Psoas muscle (tissue), 8 donors: ENCODE measurements around the gene ASB1. TPM values are rescaled to one million over a fixed set of nuclear protein-coding genes. Genes with fewer than 3 reads are reported as not detected.

Source experiments
- ATAC-seq, 4 donors: fragments of 200-7000 bp; cut with Tn5 transposase; one replicate each; pipeline ENCODE4 v1.9.1; 2020; ENCODE audit warnings: moderate library complexity in 3 of 4, mild to moderate bottlenecking in 2 of 4
- DNase-seq, 2 donors: peaks; one replicate each; pipeline ENCODE4 v3.0.0-alpha.2; 2020
- H3K27ac ChIP-seq: fragments of 200-600 bp; one replicate; pipeline ENCODE4 v1.8.0; 2022
- H3K27me3 ChIP-seq, 3 donors: fragments of 200-600 bp in 1 of 3; one replicate each; pipeline versions ENCODE4 v1.6.1 to v1.8.0; 2013 to 2022; ENCODE audit warnings: low read length in 2 of 3, mild to moderate bottlenecking in 2 of 3, moderate library complexity in 1 of 3; ENCODE audit not compliant: insufficient read depth in 3 of 3
- H3K36me3 ChIP-seq, 2 donors: fragments of 200-600 bp in 1 of 2; one replicate each; pipeline versions ENCODE4 v1.6.1 to v1.8.0; 2013 to 2022; ENCODE audit warnings: low read depth in 1 of 2, mild to moderate bottlenecking in 1 of 2, moderate library complexity in 1 of 2; ENCODE audit not compliant: insufficient read depth in 1 of 2
- H3K4me1 ChIP-seq: fragments of 200-600 bp; one replicate; pipeline ENCODE4 v1.8.0; 2022
- H3K4me3 ChIP-seq: fragments of 200-600 bp; one replicate; pipeline ENCODE4 v1.8.0; 2022; ENCODE audit warnings: mild to moderate bottlenecking
- H3K9me3 ChIP-seq: fragments of 200-600 bp; one replicate; pipeline ENCODE4 v1.8.0; 2022
- WGBS, 3 donors: extraction: QIAGEN DNeasy Blood & Tissue Kit; methylation state at CpG; one replicate each; pipeline versions ENCODE4 v1.1.6 to v1.1.7; 2013; 5-methylcytosine and 5-hydroxymethylcytosine counted together
- intact Hi-C, 2 donors: fragments of 100-400 bp; cut with DNase I; formaldehyde crosslinking; loops; one replicate each; pipeline versions ENCODE4 v1.11.0 to v1.14.2; 2022
- polyA plus RNA-seq, 3 donors: library from polyadenylated mRNA; stranded (reverse); fragments of 200-250 nt; gene quantifications; one replicate each; pipeline ENCODE4 v1.2.3, GENCODE V29; 2013
- total RNA-seq, 4 donors: library from RNA; stranded (reverse); fragmentation: NEBNext Ultra II Directional in 2 of 4; extraction: Animal tissue kit (Norgen Biotek cat#: 25700) in 2 of 4; gene quantifications; one replicate each; pipeline versions ENCODE4 v1.2.1 to v1.2.4, GENCODE V29; 2021 to 2023
- TF ChIP-seq, protein P1 (sequence below): fragments of 200-600 bp; IDR thresholded peaks from one replicate; pipeline ENCODE4 v1.8.0; 2022; ENCODE audit warnings: antibody characterized with exemption
- donor health status: healthy with polysubstance abuse.
- donor health status: DM: no; HTN: no; CAD: no; lungs with moderate emphysema.
- donor health status: Bipolar disorder and iron deficiency.
- donor health status: healthy.
- donor health status: DM: yes; HTN: yes; CAD: no.
- donor health status: DM: no; HTN: no; CAD: no.
- donor health status: DM: no; HTN: no; CAD: no.
- donor health status: DM: yes; HTN: yes; CAD: no.

Gene ASB1
- total and polyA plus RNA-seq, 7 donors: 21.3 to 48.0 (median 42.7) TPM

GRCh38 chr2:238450440-238450861, 23.7 kb downstream of the ASB1 start:
- TF ChIP-seq, protein P1, sequence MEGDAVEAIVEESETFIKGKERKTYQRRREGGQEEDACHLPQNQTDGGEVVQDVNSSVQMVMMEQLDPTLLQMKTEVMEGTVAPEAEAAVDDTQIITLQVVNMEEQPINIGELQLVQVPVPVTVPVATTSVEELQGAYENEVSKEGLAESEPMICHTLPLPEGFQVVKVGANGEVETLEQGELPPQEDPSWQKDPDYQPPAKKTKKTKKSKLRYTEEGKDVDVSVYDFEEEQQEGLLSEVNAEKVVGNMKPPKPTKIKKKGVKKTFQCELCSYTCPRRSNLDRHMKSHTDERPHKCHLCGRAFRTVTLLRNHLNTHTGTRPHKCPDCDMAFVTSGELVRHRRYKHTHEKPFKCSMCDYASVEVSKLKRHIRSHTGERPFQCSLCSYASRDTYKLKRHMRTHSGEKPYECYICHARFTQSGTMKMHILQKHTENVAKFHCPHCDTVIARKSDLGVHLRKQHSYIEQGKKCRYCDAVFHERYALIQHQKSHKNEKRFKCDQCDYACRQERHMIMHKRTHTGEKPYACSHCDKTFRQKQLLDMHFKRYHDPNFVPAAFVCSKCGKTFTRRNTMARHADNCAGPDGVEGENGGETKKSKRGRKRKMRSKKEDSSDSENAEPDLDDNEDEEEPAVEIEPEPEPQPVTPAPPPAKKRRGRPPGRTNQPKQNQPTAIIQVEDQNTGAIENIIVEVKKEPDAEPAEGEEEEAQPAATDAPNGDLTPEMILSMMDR: no peak
- DNase-seq (peak; percentile 45 to 82), ATAC-seq (peak; percentile 65 to 86 (median 82))
- Histone ChIP-seq H3K4me3 (no peak overlapping the region), H3K27me3 (no peaks in the 10 kb centered on the region), H3K9me3 (no peaks in the 10 kb centered on the region), H3K36me3 (peaks cover 0 to 45% of the 10 kb centered on the region in 2 donors), H3K27ac (peak overlapping the region; percentile 74), H3K4me1 (peaks cover 18% of the 10 kb centered on the region)
- 45 to 48% (median 46%) methylated on average over 11 of the region's 11 CpGs for WGBS, 3 donors
- intact Hi-C loops: no loop called here

DNA sequence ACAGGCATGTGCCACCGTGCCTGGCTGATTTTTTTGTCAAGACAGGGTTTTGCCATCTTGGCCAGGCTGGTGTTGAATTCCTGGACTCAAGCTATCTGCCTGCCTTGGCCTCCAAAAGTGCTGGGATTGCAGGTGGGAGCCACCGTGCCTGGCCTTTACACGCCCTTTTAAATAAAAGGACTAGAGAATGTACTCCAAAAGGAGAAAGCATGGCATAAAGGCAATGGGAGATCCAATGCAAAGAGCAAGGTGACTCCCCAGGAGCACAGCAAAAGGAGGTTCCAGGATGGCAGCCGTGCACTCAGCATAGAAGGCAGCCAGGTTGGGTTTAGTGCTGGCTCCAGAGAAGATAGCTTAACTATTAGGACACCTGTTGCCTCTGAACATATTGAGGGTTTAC, 27.1 kb downstream of the ASB1 start:
- no peak overlapping the region for H3K27ac ChIP-seq

DNA sequence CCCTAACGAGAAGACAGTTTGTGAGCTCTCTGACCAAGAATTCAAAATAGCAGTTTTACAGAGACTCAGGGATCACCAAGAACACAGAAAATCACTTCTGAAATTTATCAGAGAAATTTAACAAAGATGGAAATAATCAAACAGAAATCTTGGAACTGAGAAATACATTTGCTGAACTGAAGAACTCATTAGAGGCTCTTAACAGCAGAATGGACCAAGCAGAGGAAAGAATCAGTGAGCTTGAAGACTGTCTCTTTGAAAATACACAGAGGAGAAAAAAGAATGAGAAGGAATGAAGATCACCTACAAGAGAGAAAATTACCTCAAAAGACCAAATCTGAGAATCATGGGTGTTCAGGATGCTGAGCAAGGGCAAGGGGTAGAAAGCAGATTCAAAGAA, 29.7 kb downstream of the ASB1 start:
- H3K9me3 ChIP-seq: peaks cover 5% of the 10 kb centered on the region
- WGBS, 3 donors: 94 to 100% (median 100%) methylated on average over 1 of the region's 1 CpG
- intact Hi-C loops: loop anchor here in 1 of 2 donors (5.0 kb wide), 1 partner anchor 79 kb away; no protein-coding TSS in a partner anchor
- TF ChIP-seq, protein P1: no peak
- no peak overlapping the region for H3K4me3 ChIP-seq
- H3K4me1 ChIP-seq: peaks cover 23% of the 10 kb centered on the region
- ATAC-seq (no peak), DNase-seq (no peak)
- peaks cover 0 to 10% of the 10 kb centered on the region in 2 donors for H3K36me3 ChIP-seq
- H3K27ac ChIP-seq: no peak overlapping the region
- no peaks in the 10 kb centered on the region for H3K27me3 ChIP-seq

More for the DNA sequence above, 27.1 kb downstream of the ASB1 start:
- ATAC-seq (no peak), DNase-seq (no peak)
- Histone ChIP-seq H3K36me3 (peaks cover 0 to 11% of the 10 kb centered on the region in 2 donors), H3K27me3 (no peaks in the 10 kb centered on the region), H3K4me3 (no peak overlapping the region), H3K4me1 (peaks cover 23% of the 10 kb centered on the region), H3K9me3 (peaks cover 5% of the 10 kb centered on the region)
- TF ChIP-seq, protein P1: no peak
- 63 to 77% (median 64%) methylated on average over 4 of the region's 4 CpGs for WGBS, 3 donors
- intact Hi-C loops: no loop called here

DNA sequence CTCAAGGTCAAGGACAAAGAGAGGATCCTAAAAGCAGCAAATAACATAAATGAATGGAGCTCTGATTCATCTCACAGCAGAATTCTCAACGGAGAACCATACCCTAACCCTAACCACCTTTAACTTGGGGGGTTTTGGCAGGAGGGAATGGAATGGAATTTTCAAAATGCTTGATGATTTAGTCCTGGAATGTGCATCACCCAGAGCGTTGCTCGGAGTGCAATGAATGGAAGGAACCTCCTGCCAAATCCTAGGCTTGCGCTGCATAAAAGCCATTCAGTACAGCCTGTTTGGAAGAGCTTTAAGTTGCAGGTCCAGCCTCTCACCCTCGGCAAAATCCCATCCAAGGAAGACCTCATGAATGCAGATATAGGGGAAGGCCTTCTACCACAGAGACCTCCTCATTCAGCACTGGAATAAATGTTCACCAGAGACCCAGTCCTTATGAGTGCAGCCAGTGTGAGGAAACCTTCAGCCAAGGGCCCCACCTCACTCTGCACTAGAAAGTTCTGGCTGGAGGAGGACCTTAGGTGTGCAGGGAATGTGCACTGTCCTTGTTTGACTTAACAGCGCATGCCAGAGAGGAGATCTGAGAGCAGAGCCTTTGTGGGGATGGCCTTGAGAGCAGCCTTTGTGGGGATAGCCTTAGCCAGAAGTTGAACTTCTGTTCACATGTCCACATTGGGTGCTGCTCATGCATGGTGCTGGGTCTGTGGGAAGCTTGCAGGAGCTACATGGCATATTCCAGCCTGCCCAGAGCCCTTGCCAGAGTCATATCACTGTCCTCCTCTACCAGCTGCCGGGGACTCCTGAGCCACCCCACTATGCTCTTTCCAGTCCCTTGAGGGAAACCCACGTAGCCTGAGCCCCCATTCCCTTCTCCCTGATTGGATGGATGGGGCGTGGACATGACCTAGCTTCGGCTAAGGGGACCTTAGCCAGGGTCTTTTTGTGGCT, 30.5 kb downstream of the ASB1 start:
- Histone ChIP-seq H3K4me3 (no peak overlapping the region), H3K36me3 (peaks cover 0 to 4% of the 10 kb centered on the region in 2 donors), H3K27ac (no peak overlapping the region), H3K4me1 (peaks cover 23% of the 10 kb centered on the region), H3K9me3 (peaks cover 5% of the 10 kb centered on the region), H3K27me3 (no peaks in the 10 kb centered on the region)
- 71 to 79% (median 72%) methylated on average over 10 of the region's 10 CpGs for WGBS, 3 donors
- peak in 1 of 2 donors; percentile 23 for DNase-seq
- intact Hi-C loops: loop anchor here in 1 of 2 donors (5.0 kb wide), 1 partner anchor 80 kb away; no protein-coding TSS in a partner anchor
- TF ChIP-seq, protein P1: no peak
- no peak for ATAC-seq
